Daoy (cell line): ENCODE data around the gene PABPC4L. TPM values are rescaled to one million over a fixed set of nuclear protein-coding genes. Genes with fewer than 3 reads are reported as not detected.
A peak's percentile ranks its signal among the peaks of the same experiment; 100 is the strongest.
"Not testable (repeated sequence)": the region's sequence is repeated elsewhere in the genome, so short reads cannot be mapped to it uniquely, and the experiment has no call there.

Experiments
- DNase-seq: peaks from one replicate; pipeline ENCODE4 v3.0.0-alpha.2; 2015; ENCODE audit warnings: low read depth
- total RNA-seq: library from RNA; depleted of rRNA; stranded (reverse); fragments of >200 nt; shearing (Covaris generic); gene quantifications from 2 replicates; pipeline ENCODE4 v1.2.3, GENCODE V29; 2014; rRNA removed

The PABPC4L gene
- total RNA-seq, result 0.97 and 2.0 TPM in 2 replicates

DNA sequence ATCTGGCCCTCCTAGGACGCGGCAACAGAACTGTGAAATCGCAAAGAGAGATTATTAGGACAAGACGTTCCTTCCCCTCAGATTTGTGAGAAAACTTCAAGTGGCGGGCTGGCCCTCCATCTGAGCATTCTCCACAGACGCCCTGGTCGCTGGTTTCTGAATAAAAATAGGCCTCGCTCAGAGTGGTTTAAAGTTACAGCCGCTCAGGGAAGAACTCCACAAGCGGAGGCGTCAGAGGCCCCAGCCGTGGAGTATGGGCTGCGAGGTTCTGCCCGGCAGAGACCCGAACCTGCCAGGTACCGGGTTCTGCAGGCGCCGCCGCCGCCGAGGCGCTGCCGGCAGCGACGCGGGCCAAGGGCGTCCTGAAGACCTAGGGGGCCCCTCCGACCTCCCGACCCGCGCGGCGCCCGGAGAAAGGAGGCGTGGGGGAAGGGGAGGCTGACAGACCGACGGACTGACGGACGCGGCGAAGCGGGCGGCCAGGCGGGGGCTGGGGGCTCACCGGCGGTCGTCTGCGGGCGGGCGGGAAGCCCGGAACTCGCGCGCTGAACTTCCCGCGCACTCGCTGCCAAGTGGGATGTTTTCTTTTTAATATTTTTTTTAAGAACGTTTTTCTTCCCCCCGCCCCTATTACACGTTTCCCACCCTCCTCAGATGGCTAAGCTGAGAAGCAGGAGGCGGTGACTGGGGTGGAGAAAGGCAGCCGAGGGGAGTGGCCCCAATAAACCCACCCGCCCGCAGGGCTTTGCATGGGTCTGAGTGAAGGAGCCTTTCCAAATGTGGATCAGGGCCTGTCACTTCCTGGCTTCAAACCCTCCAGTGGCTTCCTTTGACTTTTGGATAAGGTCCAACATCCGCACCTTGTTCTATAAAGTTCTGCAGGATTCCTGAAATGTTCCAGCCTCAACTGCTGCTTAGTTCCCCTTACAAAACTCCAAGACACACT, at the start of gene PABPC4L:
TSS of gene PABPC4L (minus strand) at position 574 of the 946 bp plus-strand sequence. CDS start 770 bp downstream, outside the sequence.
- peak; percentile 76 for DNase-seq

DNA sequence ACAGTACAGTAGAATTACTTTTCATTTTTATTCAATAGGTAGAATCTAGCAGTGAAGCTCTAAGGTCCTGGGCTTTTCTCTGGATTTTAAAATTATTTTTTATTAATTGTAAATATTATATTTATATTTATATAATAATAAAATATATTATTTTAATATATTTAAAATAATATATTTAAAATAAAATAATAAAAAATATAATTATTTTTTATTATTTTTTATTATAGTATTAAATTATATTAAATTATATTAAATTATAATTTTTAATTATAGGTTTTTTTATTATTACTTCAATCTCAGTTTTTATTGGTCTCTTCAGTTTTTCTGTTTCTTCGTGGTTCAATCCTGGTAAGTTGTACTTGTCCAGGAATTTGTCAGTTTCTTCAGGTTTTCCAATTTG, 49.7 kb upstream of the PABPC4L start:
- DNase-seq, result no peak

DNA sequence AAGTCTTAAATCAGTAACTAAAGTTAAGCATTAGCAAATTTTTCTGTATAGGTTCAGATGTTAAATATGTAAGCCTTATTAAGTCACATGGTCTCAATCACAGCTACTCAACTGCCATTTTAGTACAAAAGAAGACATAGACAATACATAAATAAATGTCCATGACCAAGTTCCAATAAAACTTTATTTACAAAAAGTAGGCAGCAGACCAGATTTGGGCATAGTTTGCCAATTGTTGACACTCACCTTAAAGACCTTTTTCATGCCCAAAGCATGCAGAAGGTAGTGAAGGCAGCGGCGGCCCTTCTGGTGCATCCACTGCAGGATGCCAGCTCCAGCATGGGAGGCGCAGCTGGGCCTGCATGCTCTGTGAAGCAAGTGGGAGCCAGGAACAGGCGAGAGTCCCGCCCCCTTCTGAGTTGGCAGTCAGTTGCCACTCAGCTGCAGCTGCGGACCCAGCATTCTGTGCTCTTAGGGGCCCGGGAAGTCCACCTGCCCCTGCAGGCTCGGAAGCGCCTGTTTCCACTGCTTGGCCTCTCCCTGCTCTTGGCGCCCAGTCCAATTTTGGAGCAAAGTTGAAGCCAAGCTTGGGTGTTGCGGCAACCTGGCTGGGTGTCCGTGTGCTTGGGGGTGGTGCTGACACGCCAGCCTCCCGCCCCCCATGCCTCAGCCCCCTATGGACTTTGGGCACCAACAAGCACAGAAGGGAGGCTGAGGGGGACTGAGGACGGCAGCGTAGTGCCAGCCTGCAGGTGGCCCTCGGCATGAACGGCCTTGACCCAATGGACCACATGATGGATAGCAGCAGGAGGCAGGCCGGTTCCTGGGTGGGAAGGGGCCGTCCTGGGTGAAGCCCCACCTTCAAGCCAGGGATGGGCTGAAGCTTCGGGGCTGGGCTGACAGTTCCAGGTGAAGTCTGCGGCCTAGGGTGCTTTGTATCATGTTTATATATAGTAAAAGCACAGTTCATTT, 42.4 kb upstream of the PABPC4L start:
- DNase-seq, result peak; percentile 3

DNA sequence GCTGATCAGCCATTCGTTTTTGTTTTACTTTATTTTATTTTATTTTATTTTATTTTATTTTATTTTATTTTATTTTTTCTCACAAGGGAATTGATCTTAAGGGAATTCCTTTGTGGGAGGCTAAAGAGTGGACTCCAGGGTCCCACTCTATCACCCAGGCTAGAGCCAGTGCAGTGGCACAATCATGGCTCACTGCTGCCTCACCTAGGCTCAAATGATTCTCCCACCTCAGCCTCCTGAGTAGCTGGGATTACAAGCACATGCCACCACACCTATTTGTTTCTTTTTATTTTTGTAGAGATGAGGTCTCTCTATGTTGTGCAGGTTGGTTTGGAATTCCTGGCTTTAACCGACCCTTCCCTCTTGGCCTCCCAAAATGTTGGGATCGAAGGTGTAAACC, 17.5 kb upstream of the PABPC4L start:
- no peak for DNase-seq

DNA sequence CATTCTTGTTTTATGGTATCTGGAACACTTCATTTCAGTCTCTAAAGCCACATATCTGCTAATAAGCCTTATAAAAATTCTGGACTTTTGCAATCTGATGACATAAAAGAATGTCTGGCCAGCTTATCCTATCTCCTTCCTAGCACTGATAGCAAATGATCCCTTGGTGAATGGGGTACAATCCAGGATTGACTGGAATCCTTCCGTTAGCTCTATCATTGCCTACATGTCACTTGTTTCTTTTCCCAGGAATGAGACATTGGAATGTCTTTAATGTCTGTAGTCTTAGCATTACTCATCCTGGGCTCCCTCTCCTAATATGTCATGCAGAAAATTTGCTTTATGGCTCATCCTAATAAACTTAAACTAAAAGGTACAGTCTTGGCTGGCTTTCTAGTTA, 14.8 kb upstream of the PABPC4L start:
- DNase-seq, result peak; percentile 57

DNA sequence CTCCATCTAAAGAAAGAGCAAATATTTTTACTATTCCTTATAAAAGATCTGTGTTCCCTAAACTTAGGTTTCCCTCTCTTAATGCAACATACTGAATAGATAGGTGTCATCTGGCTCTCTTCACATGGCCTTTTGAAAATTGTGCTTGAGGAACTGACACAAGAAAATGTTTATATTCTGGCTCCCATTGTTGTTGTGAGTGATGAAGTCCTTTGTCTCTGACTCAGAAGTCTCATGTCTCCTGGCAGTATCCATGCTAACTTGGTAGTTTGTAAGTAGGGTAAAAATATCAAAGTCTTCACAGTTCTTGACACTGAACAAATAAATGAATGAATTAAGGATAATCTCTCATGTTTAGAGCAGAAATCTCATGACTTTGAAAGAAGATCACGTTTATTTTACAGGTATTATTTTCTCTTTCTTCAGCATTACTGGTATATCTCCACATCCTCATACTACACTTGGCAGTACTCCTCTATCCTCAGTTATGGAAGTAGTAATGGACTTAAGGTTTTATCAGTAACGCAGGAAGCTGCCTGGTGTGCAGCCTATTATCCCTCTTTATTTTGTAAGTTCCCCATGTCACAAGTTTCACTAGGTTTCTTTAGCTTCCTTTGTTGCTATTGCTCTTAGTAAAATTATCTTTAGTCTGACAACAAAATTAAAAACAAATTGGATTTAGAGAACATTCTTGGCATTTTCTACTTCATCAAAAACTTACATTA, 14.2 kb upstream of the PABPC4L start:
- no peak for DNase-seq

DNA sequence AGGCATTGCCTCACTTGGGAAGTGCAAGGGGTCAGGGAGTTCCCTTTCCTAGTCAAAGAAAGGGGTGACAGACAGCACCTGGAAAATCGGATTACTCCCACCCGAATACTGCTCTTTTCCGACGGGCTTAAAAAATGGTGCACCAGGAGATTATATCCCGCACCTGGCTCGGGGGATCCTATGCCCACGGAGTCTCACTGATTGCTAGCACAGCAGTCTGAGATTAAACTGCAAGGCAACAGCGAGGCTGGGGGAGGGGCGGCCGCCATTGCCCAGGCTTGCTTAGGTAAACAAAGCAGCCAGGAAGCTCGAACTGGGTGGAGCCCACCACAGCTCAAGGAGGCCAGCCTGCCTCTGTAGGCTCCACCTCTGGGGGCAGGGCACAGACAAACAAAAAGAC, 6.4 kb upstream of the PABPC4L start:
- DNase-seq, result not testable (repeated sequence)

DNA sequence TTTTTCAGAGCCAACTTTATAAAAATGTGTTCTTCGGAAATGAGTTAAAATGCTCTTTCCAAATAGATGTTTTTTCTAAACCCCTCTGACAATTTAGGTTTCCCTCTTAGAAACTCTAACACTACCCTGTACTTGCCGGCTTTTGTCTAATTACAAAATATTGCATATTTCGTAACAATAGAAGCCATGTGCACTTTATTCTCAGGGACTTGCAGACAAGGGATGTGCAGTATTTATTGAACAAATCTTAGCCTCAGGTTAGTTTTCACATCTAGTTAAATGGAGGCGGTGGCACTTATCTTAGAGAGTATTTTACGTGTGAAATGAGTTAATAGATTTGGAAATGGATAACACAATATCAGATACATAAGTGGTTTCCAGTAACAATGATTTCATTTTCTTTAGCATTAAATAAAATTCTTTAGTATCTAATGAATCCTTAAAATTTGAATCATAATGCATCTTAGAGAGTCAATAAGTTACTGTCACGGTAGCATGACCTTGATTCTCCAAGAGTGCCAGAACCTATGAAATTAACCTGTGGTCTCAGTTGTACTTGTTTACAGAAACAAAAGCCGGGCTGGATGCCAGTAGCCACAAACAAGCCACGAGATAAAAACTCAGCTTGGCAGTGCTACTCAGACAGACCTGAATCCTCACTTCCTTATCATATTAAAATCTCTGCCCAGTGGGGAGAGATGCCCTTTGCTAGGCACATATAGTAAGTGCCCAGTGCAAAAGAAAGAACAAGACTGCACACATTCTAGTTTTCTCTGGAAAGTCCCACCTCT, 772 bp upstream of the PABPC4L start:
- peak; percentile 21 for DNase-seq

DNA sequence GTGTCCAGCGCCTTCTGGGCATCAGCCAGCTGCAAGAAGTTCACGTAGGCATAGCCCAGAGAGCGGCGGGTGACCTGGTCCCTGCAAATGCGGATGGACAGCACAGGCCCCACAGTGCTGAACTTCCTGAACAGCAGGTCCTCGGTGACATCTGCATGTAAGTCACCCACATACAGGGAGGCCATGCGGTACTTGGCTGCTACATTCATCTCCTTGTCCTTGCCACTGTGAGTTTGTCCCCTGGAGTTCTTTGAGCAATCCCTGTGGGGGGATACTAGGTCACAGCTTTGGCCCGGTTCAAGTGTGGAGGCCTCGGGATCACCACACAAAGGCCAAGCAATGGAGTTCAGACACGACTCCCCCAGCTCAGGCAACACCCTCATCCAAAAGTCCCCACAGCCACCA, 776 bp downstream of the PABPC4L start:
- peak; percentile 14 for DNase-seq

DNA sequence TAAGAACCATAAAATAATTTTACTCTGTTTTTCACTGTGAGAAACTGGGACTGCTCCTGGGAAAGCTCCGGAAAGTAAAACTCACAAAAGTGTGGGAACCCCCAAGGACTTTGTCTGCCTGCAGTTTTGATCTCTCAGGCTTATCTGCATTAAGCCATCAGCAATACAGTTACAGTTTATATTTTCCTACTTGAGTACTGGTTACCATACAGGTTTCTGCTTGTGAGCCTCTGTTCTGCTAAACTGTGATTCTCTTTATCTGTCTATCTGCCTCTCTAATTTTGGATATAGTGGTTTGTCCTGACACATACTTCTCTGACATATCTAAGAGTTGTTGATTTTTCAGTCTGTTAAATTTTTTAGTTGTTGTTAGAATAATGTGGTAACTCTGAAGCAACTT, 11.6 kb downstream of the PABPC4L start:
- DNase-seq, result no peak

DNA sequence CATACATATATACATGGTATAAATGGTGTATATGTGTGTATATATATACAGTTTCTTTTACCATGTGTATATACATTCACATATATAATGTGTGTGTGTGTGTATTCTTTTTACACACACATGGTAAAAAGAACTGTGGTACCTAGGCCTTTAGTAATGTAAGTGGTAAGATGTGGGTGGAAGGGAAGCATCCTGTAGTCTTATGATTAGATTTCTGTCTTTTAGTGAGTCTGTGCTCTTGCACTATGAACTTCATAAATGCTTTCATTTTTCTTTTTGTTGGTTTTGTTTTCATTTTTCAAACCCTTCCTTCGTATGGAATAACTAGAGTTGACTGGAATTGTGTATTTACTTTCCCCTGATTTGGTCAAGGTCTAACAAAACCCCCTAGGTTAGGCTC, 12.1 kb downstream of the PABPC4L start:
- no peak for DNase-seq

DNA sequence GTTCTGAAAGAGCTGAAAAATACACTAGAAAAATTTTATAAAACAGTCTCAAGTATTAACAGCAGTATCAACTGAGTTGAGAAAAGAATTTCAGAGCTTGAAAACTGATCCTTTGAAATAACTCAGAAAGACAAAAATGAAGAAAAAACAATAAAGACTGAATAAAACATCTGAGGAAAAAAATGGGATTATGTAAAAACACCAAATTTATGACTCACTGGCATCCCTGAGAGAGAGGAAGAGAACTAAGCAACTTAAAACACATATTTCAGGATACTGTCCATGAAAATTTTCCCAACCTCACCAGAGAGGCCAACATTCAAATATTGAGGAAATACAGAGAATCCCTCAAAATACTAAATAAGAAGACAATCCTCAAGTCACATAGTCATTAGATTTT, 22.9 kb downstream of the PABPC4L start:
- DNase-seq, result no peak

DNA sequence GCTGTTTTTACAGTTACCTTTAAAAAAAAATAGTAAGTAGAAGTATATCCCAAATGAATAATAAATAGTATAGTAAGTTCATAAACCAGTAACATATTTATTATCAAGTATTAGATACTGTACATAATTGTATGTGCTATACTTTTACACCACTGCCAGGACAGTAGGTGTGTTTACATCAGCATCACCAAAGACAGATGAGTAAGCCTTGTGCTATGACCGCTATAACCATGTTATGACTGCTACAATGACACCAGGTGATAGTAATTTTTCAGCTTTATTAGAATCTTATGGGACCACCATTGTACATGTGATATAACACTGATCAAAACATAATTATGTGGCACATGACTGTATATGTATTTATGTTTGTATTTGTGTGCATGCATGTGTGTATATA, 27.3 kb downstream of the PABPC4L start:
- peak; percentile 13 for DNase-seq

DNA sequence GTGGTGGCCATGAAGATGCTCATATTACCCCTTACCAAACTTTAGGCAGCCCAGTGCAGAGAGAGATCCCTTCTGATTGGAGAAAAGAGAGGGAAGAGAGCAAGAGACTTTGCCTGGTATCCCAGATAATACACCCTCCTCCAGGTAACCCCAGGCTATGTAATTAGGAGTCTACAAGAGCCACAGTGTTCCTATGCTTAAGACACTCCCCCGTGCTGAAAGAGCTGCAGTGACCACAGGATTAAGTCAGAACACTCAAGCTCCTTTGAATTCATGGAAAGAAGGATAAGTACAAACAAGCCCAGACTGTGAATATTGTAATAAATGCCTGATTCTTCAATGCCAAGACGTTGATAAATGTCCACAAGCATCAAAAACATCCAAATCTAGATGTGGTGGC, 41.4 kb downstream of the PABPC4L start:
- DNase-seq, result no peak

DNA sequence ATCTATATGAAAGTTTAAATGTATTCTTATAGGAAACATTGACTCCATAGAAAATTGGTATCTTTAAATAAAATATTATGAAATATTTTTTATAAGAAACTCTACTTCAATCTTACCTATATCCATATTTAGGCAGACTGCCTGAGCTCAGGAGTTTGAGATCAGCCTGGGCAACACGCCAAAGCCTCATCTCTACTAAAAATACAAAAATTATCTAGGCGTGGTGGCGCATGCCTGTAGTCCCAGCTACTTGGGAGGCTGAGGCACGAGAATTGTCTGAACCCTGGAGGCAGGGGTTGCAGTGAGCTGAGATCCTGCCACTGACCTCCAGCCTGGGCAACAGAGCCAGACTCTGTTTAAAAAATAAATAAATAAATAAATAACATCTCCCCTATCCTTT, 47.5 kb downstream of the PABPC4L start:
- DNase-seq, result no peak

DNA sequence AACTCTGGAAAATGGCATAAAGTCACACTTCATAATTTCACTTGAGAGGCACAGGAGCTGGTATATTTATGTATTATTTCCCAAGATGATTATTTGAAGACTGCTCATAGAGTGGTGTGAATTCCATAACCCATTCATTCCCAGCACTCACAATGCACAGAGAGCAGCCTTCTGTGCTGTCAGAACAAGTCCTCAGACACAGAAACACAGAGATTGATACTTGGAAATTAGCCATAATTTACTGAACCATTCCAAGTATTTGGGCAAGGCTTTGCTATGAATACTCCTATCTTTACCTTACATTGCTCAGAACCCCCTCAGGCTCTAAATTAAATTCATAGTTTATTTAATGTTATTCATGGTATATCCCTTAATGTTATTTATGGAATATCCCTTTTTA, 53.6 kb downstream of the PABPC4L start:
- no peak for DNase-seq
